Measurements from ENCODE around the gene RAMAC. TPM values are rescaled to one million over a fixed set of nuclear protein-coding genes. Genes with fewer than 3 reads are reported as not detected.

RAMAC gene
- total RNA-seq, 2 donors from 2014 or later = 22.4 to 24.1 TPM

GRCh38 chr15:82946155-82946701, 39.8 kb upstream of the RAMAC start:
- no peak for DNase-seq (ENCODE audit: low spot score)
- Histone ChIP-seq H3K36me3 (no peaks in the 10 kb centered on the region), H3K27ac (peak overlapping the region; percentile 2 to 20), H3K4me3 (no peak overlapping the region), H3K4me1 (replicated peaks) (peaks cover 24% of the 10 kb centered on the region), H3K9me3 (no peaks in the 10 kb centered on the region), H3K27me3 (replicated peaks; ENCODE audit: insufficient read depth) (no peaks in the 10 kb centered on the region)
- 86% methylated on average over 8 of the region's 8 CpGs for WGBS
- no peak for TF ChIP-seq CTCF (IDR thresholded peaks at IDR 0.05)
- TF ChIP-seq POLR2A (IDR thresholded peaks at IDR 0.05) = no peak
- TF ChIP-seq POLR2AphosphoS5 (IDR thresholded peaks at IDR 0.05) = no peak
- intact Hi-C loops (cut with DNase I) = no loop called here

- Histone ChIP-seq H3K4me1 (replicated peaks) (no peaks in the 10 kb centered on the region), H3K27me3 (replicated peaks; ENCODE audit: insufficient read depth) (no peaks in the 10 kb centered on the region), H3K9me3 (no peaks in the 10 kb centered on the region), H3K4me3 (peak overlapping the region; percentile 86 to 89), H3K36me3 (no peaks in the 10 kb centered on the region), H3K27ac (peak overlapping the region; percentile 89 to 96)
- TF ChIP-seq POLR2AphosphoS5 (IDR thresholded peaks at IDR 0.05) = no peak
- 52% methylated on average over 5 of the region's 5 CpGs for whole genome bisulfite sequencing
- intact Hi-C loops (cut with DNase I) = no loop called here
- DNase-seq (ENCODE audit: low spot score) = no peak
Observed at GRCh38 chr15:82950295-82950694, 35.7 kb upstream of the RAMAC start.

GRCh38 chr15:82950746-82951370, 35.2 kb upstream of the RAMAC start:
- TF ChIP-seq POLR2AphosphoS5 (IDR thresholded peaks at IDR 0.05) = no peak
- no peak for TF ChIP-seq POLR2A (IDR thresholded peaks at IDR 0.05)
- no peak for TF ChIP-seq CTCF (IDR thresholded peaks at IDR 0.05)
- DNase-seq (ENCODE audit: low spot score) = no peak
- H3K4me1 ChIP-seq (replicated peaks) = no peaks in the 10 kb centered on the region
- peak overlapping the region; percentile 86 to 89 for H3K4me3 ChIP-seq
- H3K36me3 ChIP-seq = no peaks in the 10 kb centered on the region
- 18% methylated on average over 6 of the region's 6 CpGs for WGBS
- no peaks in the 10 kb centered on the region for H3K27me3 ChIP-seq (replicated peaks; ENCODE audit: insufficient read depth)
- H3K27ac ChIP-seq = peak overlapping the region; percentile 89 to 96
- intact Hi-C loops (cut with DNase I) = no loop called here
- H3K9me3 ChIP-seq = no peaks in the 10 kb centered on the region

GRCh38 chr15:82951472-82952157, 34.4 kb upstream of the RAMAC start:
- Histone ChIP-seq H3K4me1 (replicated peaks) (no peaks in the 10 kb centered on the region), H3K27ac (peak overlapping the region; percentile 89 to 96), H3K9me3 (no peaks in the 10 kb centered on the region), H3K27me3 (replicated peaks; ENCODE audit: insufficient read depth) (no peaks in the 10 kb centered on the region), H3K36me3 (no peaks in the 10 kb centered on the region), H3K4me3 (peak overlapping the region; percentile 86 to 89)
- 33% methylated on average over 13 of the region's 13 CpGs for WGBS
- no peak for DNase-seq (ENCODE audit: low spot score)
- intact Hi-C loops (cut with DNase I) = no loop called here
- TF ChIP-seq CTCF (IDR thresholded peaks at IDR 0.05) = no peak
- no peak for TF ChIP-seq POLR2AphosphoS5 (IDR thresholded peaks at IDR 0.05)
- no peak for TF ChIP-seq POLR2A (IDR thresholded peaks at IDR 0.05)

GRCh38 chr15:82952158-82953081, 33.6 kb upstream of the RAMAC start, which contains the start of gene HOMER2:
HOMER2 (minus strand) TSS chr15:82952720; CDS start chr15:82952535, 185 bp downstream.
- intact Hi-C loops (cut with DNase I) = no loop called here

More at GRCh38 chr15:82952158-82953081, 33.6 kb upstream of the RAMAC start, which contains the start of gene HOMER2:
- peak in 1 of 4 experiments; percentile 16 for TF ChIP-seq CTCF (IDR thresholded peaks at IDR 0.05)
- no peak for TF ChIP-seq POLR2A (IDR thresholded peaks at IDR 0.05)
- Histone ChIP-seq H3K9me3 (no peaks in the 10 kb centered on the region), H3K27ac (peak within 1 kb of the TSS; percentile 89 to 96), H3K4me1 (replicated peaks) (no peaks in the 10 kb centered on the region), H3K4me3 (peak within 1 kb of the TSS; percentile 86 to 89), H3K27me3 (replicated peaks; ENCODE audit: insufficient read depth) (no peaks in the 10 kb centered on the region), H3K36me3 (no peaks in the 10 kb centered on the region)
- peak; percentile 29 for DNase-seq (ENCODE audit: low spot score)
- under 1% methylated on average over 62 of the region's 119 CpGs for WGBS
